GM11168 (cell line): Measurements from ENCODE around the gene SERPINA9.
"Not testable (repeated sequence)": the region's sequence is repeated elsewhere in the genome, so short reads cannot be mapped to it uniquely, and the experiment has no call there.

Experiments
- in situ Hi-C: fragments of 300-500 bp; cut with MboI; formaldehyde crosslinking; loops from one replicate; pipeline ENCODE4 v1.12.0; 2022; ENCODE audit warnings: low sequenced_read_pairs; ENCODE audit not compliant: unreplicated experiment

SERPINA9 gene

GRCh38 chr14:94441531-94442205, 34.3 kb downstream of the SERPINA9 start:
- in situ Hi-C loops = no loop called here

- in situ Hi-C loops = no loop called here
These were observed 34.9 kb downstream of the SERPINA9 start for GRCh38 chr14:94441130-94441529.

GRCh38 chr14:94439453-94440057, 36.4 kb downstream of the SERPINA9 start:
- in situ Hi-C loops = no loop called here

GRCh38 chr14:94428610-94429009, 47.4 kb downstream of the SERPINA9 start:
- in situ Hi-C loops = no loop called here

GRCh38 chr14:94427016-94427613, 48.9 kb downstream of the SERPINA9 start:
- in situ Hi-C loops = no loop called here

GRCh38 chr14:94426526-94426925, 49.5 kb downstream of the SERPINA9 start:
- in situ Hi-C loops = no loop called here

- in situ Hi-C loops = no loop called here
These were observed 51.6 kb downstream of the SERPINA9 start for GRCh38 chr14:94424371-94424770.

GRCh38 chr14:94423453-94424056, 52.4 kb downstream of the SERPINA9 start:
- in situ Hi-C loops = no loop called here

- in situ Hi-C loops = no loop called here
These were observed 54.7 kb downstream of the SERPINA9 start for GRCh38 chr14:94421316-94421715.

- in situ Hi-C loops = not testable (repeated sequence)
These were observed 58.3 kb downstream of the SERPINA9 start for GRCh38 chr14:94417497-94418205.
